Skeletal muscle tissue (tissue), 4 donors: ENCODE data around the gene TNFRSF21. TPM values are rescaled to one million over a fixed set of nuclear protein-coding genes. Genes with fewer than 3 reads are reported as not detected.
"Not testable (repeated sequence)": the region's sequence is repeated elsewhere in the genome, so short reads cannot be mapped to it uniquely, and the experiment has no call there.

ENCODE experiments used
- H3K27ac ChIP-seq: one replicate; pipeline ENCODE4 v1.7.0; 2013; ENCODE audit warnings: mild to moderate bottlenecking, low read depth, low read length, inconsistent platforms
- H3K27me3 ChIP-seq, 3 donors: one replicate each; pipeline ENCODE4 v1.7.0; 2013; ENCODE audit warnings: low read length in 3 of 3; ENCODE audit not compliant: control insufficient read depth in 3 of 3, insufficient read depth in 3 of 3
- H3K36me3 ChIP-seq, 3 donors: one replicate each; pipeline ENCODE4 v1.7.0; 2013; ENCODE audit warnings: low read length in 3 of 3; ENCODE audit not compliant: control insufficient read depth in 3 of 3, insufficient read depth in 3 of 3
- H3K4me1 ChIP-seq, 3 donors: one replicate each; pipeline ENCODE4 v1.7.0; 2013; ENCODE audit warnings: low read length in 3 of 3, mild to moderate bottlenecking in 3 of 3; ENCODE audit not compliant: control insufficient read depth in 3 of 3, insufficient read depth in 3 of 3
- H3K4me3 ChIP-seq, 3 donors: one replicate each; pipeline ENCODE4 v1.7.0; 2013; ENCODE audit warnings: low read length in 3 of 3
- H3K9ac ChIP-seq, 3 donors: one replicate each; pipeline ENCODE4 v1.7.0; 2013; ENCODE audit warnings: low read length in 3 of 3, mild to moderate bottlenecking in 3 of 3, moderate library complexity in 2 of 3, low read depth in 1 of 3
- H3K9me3 ChIP-seq, 3 donors: one replicate each; pipeline ENCODE4 v1.7.0; 2013; ENCODE audit warnings: low read length in 3 of 3; ENCODE audit not compliant: control insufficient read depth in 3 of 3
- total RNA-seq: library from RNA; depleted of rRNA; stranded (reverse); fragments of >200 nt; gene quantifications from one replicate; pipeline ENCODE4 v1.2.3, GENCODE V29; 2014
- donor health status: Osteomylitis.

TNFRSF21 gene
- total RNA-seq, 1 donor from 2014 or later = 9.4 TPM

DNA sequence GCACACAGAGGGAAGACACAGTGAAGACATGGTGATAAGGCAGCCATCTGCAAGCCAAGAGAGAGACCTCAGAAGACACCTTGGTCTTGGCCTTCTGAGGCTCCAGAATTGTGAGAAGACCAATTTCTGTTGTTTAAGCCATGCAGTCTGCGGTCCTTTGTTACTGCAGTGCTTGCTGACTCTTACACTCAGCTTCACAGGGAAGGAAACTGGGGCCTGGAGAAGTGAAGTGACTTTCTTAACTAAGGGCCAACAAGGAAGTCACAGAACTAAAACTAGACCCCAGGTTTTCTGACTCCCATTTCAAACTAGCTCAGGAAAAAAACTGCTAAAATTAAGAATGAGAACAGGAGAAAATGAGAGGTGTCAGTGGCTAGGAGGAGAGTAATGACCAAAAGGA lies 74.3 kb downstream of the TNFRSF21 start:
- Histone ChIP-seq H3K36me3 (no peaks in the 10 kb centered on the region), H3K4me3 (no peak overlapping the region), H3K27ac (no peak overlapping the region), H3K9ac (no peak overlapping the region), H3K9me3 (no peaks in the 10 kb centered on the region), H3K4me1 (no peaks in the 10 kb centered on the region), H3K27me3 (no peaks in the 10 kb centered on the region)

DNA sequence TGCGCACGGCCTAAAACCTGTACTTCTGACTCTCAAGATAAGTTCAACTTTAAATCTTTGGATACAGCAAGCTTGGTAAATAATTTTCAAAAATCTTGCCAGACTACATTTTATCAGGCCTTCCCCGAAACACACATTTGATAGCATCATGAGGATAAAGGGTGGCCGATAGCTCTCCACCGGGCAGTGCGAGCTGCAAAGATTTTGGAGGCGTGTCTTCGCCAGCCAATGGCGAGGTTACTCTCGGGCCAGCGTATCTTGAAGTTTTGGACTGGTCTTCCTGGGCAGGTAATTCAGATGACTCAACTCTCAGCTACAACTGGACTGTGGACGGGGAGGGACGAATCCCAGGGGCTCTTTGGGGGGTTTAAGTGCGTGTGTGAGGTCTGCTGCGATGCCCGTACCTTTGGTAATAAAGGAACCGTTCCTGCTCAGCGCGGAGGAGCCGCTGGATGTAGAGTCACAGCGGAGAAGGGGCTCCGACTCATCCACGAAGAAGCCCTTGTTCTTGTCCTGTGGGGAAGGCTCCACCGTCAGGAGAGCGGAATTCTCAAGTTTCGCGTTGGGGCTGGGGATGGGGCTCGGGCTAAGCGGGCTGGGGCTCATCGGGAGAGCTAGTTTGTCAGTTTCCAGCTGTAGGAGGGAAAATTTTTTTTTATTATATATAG lies 75.3 kb downstream of the TNFRSF21 start:
- no peak overlapping the region for H3K4me3 ChIP-seq
- no peaks in the 10 kb centered on the region for H3K36me3 ChIP-seq
- no peaks in the 10 kb centered on the region for H3K27me3 ChIP-seq
- no peaks in the 10 kb centered on the region for H3K9me3 ChIP-seq
- no peak overlapping the region for H3K9ac ChIP-seq
- no peaks in the 10 kb centered on the region for H3K4me1 ChIP-seq
- no peak overlapping the region for H3K27ac ChIP-seq

DNA sequence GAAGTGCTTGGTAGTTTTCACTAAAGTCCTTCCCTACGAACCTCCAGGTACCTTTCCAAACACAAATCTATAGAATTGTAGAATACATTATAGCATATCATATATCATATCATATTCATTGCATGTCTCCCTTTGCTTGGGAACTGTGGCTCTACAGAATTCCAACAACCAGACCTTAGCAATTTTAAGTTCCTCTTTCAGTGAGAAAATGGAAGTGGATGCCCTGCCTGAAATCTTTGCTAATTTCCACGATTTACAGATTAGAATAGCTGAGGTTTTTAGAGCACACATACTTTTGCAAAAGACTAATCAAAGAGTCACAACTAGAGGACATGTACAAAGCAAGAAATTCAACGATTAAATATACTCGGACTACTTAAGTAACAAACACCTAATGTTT lies 78.6 kb downstream of the TNFRSF21 start:
- H3K4me1 ChIP-seq = no peaks in the 10 kb centered on the region
- no peak overlapping the region for H3K27ac ChIP-seq
- no peaks in the 10 kb centered on the region for H3K36me3 ChIP-seq
- no peak overlapping the region for H3K4me3 ChIP-seq
- H3K27me3 ChIP-seq = no peaks in the 10 kb centered on the region
- H3K9me3 ChIP-seq = no peaks in the 10 kb centered on the region
- H3K9ac ChIP-seq = no peak overlapping the region

DNA sequence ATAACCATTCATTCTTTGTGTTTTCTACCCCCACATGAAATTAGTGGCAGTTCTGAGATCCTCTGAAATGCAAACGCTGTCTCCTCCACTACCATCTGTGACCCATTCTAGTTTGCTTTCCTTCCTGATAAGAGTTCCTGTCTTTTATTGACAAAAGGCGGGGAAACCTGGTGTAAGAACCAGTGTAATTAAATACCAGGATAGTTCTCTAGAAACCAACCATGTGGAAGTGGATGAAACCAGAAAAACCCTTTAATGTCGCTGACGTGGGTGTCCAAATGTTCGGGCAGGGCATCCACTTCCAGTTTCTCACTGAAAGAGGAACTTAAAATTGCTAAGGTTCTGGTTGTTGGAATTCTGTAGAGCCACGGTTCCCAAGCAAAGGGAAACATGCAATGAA lies 79.1 kb downstream of the TNFRSF21 start:
- Histone ChIP-seq H3K9me3 (no peaks in the 10 kb centered on the region), H3K4me1 (no peaks in the 10 kb centered on the region), H3K27ac (no peak overlapping the region), H3K27me3 (no peaks in the 10 kb centered on the region), H3K4me3 (no peak overlapping the region), H3K9ac (no peak overlapping the region), H3K36me3 (no peaks in the 10 kb centered on the region)

DNA sequence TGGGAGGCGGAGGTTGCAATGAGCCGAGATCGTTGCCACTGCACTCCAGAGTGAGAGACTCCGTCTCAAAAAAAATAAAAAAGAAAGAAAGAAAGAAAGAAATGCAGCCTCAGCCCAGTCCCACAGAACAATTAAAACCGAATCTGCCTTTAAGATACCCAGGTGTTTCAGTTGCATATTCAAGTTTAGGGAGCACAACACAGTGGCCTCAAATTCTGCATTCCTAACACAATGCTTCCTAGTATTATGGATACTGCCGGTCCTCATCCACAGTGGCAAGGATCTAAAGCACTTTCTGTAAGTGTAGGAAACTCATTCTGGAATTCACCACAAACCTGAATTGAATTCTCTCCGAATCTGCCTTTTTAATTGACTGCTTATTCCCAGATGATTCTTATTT lies 80.5 kb downstream of the TNFRSF21 start:
- no peaks in the 10 kb centered on the region for H3K27me3 ChIP-seq
- no peak overlapping the region for H3K4me3 ChIP-seq
- no peaks in the 10 kb centered on the region for H3K36me3 ChIP-seq
- H3K4me1 ChIP-seq = no peaks in the 10 kb centered on the region
- no peaks in the 10 kb centered on the region for H3K9me3 ChIP-seq
- H3K27ac ChIP-seq = no peak overlapping the region
- H3K9ac ChIP-seq = no peak overlapping the region

DNA sequence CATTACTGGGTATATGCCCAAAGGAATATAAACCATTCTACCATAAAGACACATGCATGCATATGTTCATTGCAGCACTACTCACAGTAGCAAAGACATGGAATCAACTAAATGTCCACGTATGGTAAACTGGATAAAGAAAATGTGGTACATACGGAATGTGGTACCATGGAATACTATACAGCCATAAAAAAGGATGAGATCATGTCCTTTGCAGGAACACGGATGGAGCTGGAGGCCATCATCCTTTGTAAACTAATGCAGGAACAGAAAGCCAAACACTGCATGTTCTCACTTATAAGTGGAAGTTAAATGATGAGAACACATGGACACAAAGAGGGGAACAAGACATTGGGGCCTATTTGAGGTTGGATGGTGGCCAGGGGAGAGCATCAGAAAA lies 81.6 kb downstream of the TNFRSF21 start:
- H3K9me3 ChIP-seq, H3K27me3 ChIP-seq, H3K4me1 ChIP-seq, H3K9ac ChIP-seq, H3K36me3 ChIP-seq, H3K4me3 ChIP-seq, H3K27ac ChIP-seq: not testable (repeated sequence)

DNA sequence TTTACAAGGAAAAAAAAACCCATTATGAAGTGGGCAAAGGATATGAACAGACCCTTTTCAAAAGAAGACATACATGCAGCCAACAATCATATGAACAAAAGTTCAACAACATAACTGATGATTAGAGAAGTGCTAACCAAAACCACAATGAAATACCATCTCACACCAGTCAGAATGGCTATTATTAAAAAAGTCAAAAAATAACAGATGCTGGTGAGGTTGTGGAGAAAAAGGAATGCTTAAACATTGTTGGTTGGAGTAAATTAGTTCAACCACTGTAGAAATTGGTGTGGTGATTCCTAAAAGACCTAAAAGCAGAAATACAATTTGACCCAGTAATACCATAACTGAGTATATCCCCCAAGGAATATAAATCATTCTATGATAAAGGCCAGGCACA lies 86.5 kb downstream of the TNFRSF21 start:
- H3K27ac ChIP-seq, H3K4me1 ChIP-seq, H3K36me3 ChIP-seq, H3K9me3 ChIP-seq, H3K27me3 ChIP-seq, H3K4me3 ChIP-seq, H3K9ac ChIP-seq: not testable (repeated sequence)

DNA sequence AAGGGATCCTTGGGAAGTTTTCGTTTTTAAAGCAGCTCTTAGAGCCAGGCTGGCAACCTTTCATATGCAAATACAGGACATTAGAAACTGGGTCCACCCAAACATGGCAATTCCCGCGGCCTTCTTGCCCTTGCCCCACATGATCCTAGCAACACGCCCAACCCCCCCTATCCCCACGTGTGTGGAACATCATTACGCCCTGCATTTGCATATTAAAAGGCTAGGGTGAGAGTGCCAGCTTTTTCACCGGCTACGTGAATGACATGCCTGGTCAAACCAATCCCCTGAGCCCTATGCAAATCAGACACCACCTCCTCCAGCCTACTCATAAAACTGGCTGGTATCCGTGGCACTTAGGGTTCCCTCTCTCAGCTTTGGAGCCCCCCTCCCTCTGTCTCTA lies 88.1 kb downstream of the TNFRSF21 start:
- H3K4me1 ChIP-seq = no peaks in the 10 kb centered on the region
- H3K27ac ChIP-seq = no peak overlapping the region
- no peaks in the 10 kb centered on the region for H3K36me3 ChIP-seq
- H3K27me3 ChIP-seq = no peaks in the 10 kb centered on the region
- H3K4me3 ChIP-seq = no peak overlapping the region
- no peaks in the 10 kb centered on the region for H3K9me3 ChIP-seq
- no peak overlapping the region for H3K9ac ChIP-seq

DNA sequence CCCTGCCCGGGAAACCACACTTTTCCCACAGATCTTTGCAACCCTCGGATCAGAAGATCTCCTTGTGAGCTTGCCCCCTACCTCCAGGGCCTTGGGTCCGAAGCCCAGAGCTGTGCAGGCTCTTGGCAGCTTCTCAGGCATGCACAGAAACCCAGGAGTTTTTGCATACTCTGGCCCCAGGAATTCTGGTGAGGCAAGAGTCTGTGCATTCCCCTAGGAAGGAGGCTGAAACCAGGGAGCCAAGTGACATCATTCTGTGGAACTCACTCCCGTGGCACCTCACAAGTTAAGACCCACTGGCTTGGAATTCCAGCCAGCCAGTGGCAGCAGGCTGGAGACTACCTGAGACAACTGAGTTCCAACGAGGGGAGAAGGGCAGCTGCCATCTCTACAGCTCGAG lies 100.1 kb downstream of the TNFRSF21 start:
- H3K9me3 ChIP-seq = no peaks in the 10 kb centered on the region
- H3K4me1 ChIP-seq = no peaks in the 10 kb centered on the region
- peaks cover 0 to 2% (median 0%) of the 10 kb centered on the region in 3 donors for H3K27me3 ChIP-seq
- no peak overlapping the region for H3K4me3 ChIP-seq
- no peak overlapping the region for H3K9ac ChIP-seq
- no peaks in the 10 kb centered on the region for H3K36me3 ChIP-seq
- no peak overlapping the region for H3K27ac ChIP-seq

DNA sequence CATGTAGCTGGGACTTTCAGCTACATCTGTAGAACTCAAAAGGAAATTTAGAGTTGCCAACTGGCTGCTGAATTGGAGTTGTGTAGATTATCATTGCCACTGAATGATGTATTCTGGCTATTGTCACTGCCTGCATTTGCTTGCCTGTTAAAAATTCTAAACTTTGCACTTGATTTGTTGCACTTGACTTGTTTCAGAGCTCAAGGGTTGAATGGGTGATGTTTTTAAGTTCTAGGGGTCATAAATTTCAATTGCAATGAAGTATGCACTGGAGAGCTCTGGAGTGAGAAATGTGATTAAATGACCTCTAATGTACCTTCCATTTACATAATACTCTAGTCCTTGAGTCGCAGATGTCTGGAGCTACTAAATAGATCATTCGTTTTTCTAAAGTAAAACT lies 102.4 kb downstream of the TNFRSF21 start:
- Histone ChIP-seq H3K36me3 (no peaks in the 10 kb centered on the region), H3K9ac (no peak overlapping the region), H3K4me1 (no peaks in the 10 kb centered on the region), H3K27me3 (peaks cover 0 to 2% (median 0%) of the 10 kb centered on the region in 3 donors), H3K4me3 (no peak overlapping the region), H3K9me3 (no peaks in the 10 kb centered on the region), H3K27ac (no peak overlapping the region)

DNA sequence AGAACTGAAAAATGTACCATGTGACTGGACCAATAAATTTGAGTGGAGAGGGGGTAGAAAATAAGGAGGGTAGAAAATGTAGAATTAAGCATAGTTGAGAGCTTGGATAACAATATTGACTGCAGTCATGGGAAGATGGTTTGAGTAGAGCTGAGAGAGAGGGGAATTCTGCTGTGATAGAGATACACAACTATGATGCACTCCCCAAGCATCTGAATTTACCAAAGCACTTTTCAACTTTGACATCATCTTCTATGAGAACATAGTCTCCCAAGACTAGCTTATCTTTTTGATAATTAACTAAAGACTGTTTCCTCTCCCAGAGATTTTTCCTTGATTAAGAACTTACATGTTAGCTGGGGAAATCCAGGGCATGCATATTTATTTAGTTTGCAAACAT lies 103.1 kb downstream of the TNFRSF21 start:
- H3K27ac ChIP-seq = no peak overlapping the region
- H3K4me1 ChIP-seq = no peaks in the 10 kb centered on the region
- no peak overlapping the region for H3K4me3 ChIP-seq
- no peaks in the 10 kb centered on the region for H3K9me3 ChIP-seq
- peaks cover 0 to 2% (median 0%) of the 10 kb centered on the region in 3 donors for H3K27me3 ChIP-seq
- no peak overlapping the region for H3K9ac ChIP-seq
- no peaks in the 10 kb centered on the region for H3K36me3 ChIP-seq
